DND-41 (cell line): ENCODE results near the gene KRTAP4-7.
"Not testable (repeated sequence)": the region's sequence is repeated elsewhere in the genome, so short reads cannot be mapped to it uniquely, and the experiment has no call there.

Source experiments
- CTCF ChIP-seq: IDR thresholded peaks from 2 replicates; pipeline ENCODE4 v1.5.1; 2012; ENCODE audit warnings: borderline replicate concordance, low read length, moderate library complexity, mild to moderate bottlenecking; ENCODE audit not compliant: poor library complexity, severe bottlenecking; ENCODE audit errors: extremely low read depth
- EZH2 ChIP-seq: IDR thresholded peaks from 3 replicates; pipeline ENCODE4 v1.6.1; 2012; ENCODE audit warnings: borderline replicate concordance, low read depth, mild to moderate bottlenecking, moderate library complexity, low read length, inconsistent platforms; ENCODE audit not compliant: severe bottlenecking

GRCh38 chr17:41123292-41123990 lies 39.5 kb downstream of the KRTAP4-7 start:
- TF ChIP-seq EZH2, CTCF: not testable (repeated sequence)
